ENCODE measurements around the gene SMOC1. TPM values are rescaled to one million over a fixed set of nuclear protein-coding genes. Genes with fewer than 3 reads are reported as not detected.

The SMOC1 gene
- total and polyA plus RNA-seq, 9 of the 15 experiments (the other 6 are each of a cell fraction or from before 2014, with no cell fraction given) = 0.04 TPM; not detected in 8

DNA sequence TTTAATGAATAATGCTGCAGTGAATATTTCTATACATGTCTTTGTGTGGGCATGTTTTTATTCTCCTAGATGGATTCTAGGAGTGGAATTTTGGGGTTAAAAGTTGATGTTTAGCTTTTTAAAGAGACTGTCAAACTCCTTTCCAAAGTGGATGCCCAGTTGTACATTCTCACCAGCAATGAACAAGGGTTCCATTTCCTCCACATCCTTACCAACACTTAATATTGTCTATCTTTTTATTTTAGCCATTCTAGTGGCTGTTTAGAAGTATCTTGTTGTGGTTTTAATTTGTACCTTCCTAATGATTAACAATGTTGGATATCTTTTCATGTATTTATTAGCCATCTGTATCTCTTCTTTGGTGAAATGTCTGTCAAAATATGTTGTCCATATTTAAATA is 109.8 kb downstream of the SMOC1 start:
- Histone ChIP-seq H3K4me2 (ENCODE audit: insufficient read depth, low read length) (no peak overlapping the region), H3K4me1 (replicated peaks in 1 of 2; ENCODE audit: control insufficient read depth in 2 of 2, insufficient read depth in 2 of 2, low read length in 2 of 2) (no peaks in the 10 kb centered on the region), H3K27ac (ENCODE audit: extremely low read depth, low read depth, low read length) (no peak overlapping the region), H3K9me1 (ENCODE audit: control insufficient read depth, insufficient read depth, low read length) (no peaks in the 10 kb centered on the region), H3K4me3 (no peak overlapping the region), H3K36me3 (ENCODE audit: control insufficient read depth, insufficient read depth, low read length) (no peaks in the 10 kb centered on the region), H3K27me3 (ENCODE audit: control insufficient read depth in 2 of 2, insufficient read depth in 2 of 2, low read length in 2 of 2) (no peaks in the 10 kb centered on the region; a peak in 1 of 5 replicates), H4K20me1 (replicated peaks; ENCODE audit: control insufficient read depth, insufficient read depth, low read length) (no peaks in the 10 kb centered on the region), H3K79me2 (ENCODE audit: control insufficient read depth, insufficient read depth, low read length) (no peaks in the 10 kb centered on the region), H3K9me3 (replicated peaks; ENCODE audit: control insufficient read depth, insufficient read depth, low read depth, low read length) (no peaks in the 10 kb centered on the region), H3K9ac (ENCODE audit: insufficient read depth in 1 of 2, low read depth in 2 of 2, low read length in 2 of 2) (no peak overlapping the region), H2AFZ (ENCODE audit: low read depth, low read length) (no peak overlapping the region)
- ATAC-seq (no peak), FAIRE-seq (no peak), DNase-seq (ENCODE audit: extremely low read depth in 1 of 4, low spot score in 3 of 4) (no peak)
- POLR2A ChIA-PET = no interaction called here
- in situ Hi-C loops (cut with MboI) = no loop called here
- BruUV-seq (replicated peaks) = no TSS peak
- intact Hi-C loops (cut with micrococcal nuclease) = no loop called here
- CTCF ChIA-PET (ENCODE audit: low intra/inter-chr PET ratio) = interaction anchor here (0.6 kb wide), 1 partner anchor 816 kb away, joined by 3 read pairs; no protein-coding TSS in a partner anchor
- no peak for TF ChIP-seq RBBP5 (IDR thresholded peaks at IDR 0.05; ENCODE audit: borderline replicate concordance, insufficient read depth, low read length, poor library complexity, severe bottlenecking)
- no peak for TF ChIP-seq ATF3 (IDR thresholded peaks at IDR 0.05)
- no peak for TF ChIP-seq ATF3 (CRISPR knock-in tag; conservative IDR thresholded peaks at IDR 0.05)
- TF ChIP-seq PRPF4 (IDR thresholded peaks at IDR 0.05; ENCODE audit: insufficient read depth, low read depth, low read length, poor library complexity, severe bottlenecking) = no peak
- TF ChIP-seq, protein P1, sequence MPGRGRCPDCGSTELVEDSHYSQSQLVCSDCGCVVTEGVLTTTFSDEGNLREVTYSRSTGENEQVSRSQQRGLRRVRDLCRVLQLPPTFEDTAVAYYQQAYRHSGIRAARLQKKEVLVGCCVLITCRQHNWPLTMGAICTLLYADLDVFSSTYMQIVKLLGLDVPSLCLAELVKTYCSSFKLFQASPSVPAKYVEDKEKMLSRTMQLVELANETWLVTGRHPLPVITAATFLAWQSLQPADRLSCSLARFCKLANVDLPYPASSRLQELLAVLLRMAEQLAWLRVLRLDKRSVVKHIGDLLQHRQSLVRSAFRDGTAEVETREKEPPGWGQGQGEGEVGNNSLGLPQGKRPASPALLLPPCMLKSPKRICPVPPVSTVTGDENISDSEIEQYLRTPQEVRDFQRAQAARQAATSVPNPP (IDR thresholded peaks at IDR 0.05; ENCODE audit: borderline replicate concordance, insufficient read depth, insufficient read length) = no peak
- TF ChIP-seq, protein P2, sequence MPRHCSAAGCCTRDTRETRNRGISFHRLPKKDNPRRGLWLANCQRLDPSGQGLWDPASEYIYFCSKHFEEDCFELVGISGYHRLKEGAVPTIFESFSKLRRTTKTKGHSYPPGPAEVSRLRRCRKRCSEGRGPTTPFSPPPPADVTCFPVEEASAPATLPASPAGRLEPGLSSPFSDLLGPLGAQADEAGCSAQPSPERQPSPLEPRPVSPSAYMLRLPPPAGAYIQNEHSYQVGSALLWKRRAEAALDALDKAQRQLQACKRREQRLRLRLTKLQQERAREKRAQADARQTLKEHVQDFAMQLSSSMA (CRISPR knock-in tag; IDR thresholded peaks at IDR 0.05) = no peak
- no peak for TF ChIP-seq MNT (conservative IDR thresholded peaks at IDR 0.05)
- TF ChIP-seq, protein P3, sequence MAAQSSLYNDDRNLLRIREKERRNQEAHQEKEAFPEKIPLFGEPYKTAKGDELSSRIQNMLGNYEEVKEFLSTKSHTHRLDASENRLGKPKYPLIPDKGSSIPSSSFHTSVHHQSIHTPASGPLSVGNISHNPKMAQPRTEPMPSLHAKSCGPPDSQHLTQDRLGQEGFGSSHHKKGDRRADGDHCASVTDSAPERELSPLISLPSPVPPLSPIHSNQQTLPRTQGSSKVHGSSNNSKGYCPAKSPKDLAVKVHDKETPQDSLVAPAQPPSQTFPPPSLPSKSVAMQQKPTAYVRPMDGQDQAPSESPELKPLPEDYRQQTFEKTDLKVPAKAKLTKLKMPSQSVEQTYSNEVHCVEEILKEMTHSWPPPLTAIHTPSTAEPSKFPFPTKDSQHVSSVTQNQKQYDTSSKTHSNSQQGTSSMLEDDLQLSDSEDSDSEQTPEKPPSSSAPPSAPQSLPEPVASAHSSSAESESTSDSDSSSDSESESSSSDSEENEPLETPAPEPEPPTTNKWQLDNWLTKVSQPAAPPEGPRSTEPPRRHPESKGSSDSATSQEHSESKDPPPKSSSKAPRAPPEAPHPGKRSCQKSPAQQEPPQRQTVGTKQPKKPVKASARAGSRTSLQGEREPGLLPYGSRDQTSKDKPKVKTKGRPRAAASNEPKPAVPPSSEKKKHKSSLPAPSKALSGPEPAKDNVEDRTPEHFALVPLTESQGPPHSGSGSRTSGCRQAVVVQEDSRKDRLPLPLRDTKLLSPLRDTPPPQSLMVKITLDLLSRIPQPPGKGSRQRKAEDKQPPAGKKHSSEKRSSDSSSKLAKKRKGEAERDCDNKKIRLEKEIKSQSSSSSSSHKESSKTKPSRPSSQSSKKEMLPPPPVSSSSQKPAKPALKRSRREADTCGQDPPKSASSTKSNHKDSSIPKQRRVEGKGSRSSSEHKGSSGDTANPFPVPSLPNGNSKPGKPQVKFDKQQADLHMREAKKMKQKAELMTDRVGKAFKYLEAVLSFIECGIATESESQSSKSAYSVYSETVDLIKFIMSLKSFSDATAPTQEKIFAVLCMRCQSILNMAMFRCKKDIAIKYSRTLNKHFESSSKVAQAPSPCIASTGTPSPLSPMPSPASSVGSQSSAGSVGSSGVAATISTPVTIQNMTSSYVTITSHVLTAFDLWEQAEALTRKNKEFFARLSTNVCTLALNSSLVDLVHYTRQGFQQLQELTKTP (IDR thresholded peaks at IDR 0.05; ENCODE audit: low read depth in 1 of 2, partially characterized antibody in 2 of 2) = no peak
- TF ChIP-seq, protein P4, sequence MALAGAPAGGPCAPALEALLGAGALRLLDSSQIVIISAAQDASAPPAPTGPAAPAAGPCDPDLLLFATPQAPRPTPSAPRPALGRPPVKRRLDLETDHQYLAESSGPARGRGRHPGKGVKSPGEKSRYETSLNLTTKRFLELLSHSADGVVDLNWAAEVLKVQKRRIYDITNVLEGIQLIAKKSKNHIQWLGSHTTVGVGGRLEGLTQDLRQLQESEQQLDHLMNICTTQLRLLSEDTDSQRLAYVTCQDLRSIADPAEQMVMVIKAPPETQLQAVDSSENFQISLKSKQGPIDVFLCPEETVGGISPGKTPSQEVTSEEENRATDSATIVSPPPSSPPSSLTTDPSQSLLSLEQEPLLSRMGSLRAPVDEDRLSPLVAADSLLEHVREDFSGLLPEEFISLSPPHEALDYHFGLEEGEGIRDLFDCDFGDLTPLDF (CRISPR knock-in tag; IDR thresholded peaks at IDR 0.05) = no peak
- no peak for TF ChIP-seq ZNF584 (CRISPR knock-in tag; IDR thresholded peaks at IDR 0.05; ENCODE audit: low read depth)
